ENCODE results near the gene ARF3. TPM values are rescaled to one million over a fixed set of nuclear protein-coding genes. Genes with fewer than 3 reads are reported as not detected.

ARF3 gene
- total and polyA plus RNA-seq, 9 of the 15 experiments (the other 6 are each of a cell fraction or from before 2014, with no cell fraction given): 5.9 to 170 (median 64.4) TPM

DNA sequence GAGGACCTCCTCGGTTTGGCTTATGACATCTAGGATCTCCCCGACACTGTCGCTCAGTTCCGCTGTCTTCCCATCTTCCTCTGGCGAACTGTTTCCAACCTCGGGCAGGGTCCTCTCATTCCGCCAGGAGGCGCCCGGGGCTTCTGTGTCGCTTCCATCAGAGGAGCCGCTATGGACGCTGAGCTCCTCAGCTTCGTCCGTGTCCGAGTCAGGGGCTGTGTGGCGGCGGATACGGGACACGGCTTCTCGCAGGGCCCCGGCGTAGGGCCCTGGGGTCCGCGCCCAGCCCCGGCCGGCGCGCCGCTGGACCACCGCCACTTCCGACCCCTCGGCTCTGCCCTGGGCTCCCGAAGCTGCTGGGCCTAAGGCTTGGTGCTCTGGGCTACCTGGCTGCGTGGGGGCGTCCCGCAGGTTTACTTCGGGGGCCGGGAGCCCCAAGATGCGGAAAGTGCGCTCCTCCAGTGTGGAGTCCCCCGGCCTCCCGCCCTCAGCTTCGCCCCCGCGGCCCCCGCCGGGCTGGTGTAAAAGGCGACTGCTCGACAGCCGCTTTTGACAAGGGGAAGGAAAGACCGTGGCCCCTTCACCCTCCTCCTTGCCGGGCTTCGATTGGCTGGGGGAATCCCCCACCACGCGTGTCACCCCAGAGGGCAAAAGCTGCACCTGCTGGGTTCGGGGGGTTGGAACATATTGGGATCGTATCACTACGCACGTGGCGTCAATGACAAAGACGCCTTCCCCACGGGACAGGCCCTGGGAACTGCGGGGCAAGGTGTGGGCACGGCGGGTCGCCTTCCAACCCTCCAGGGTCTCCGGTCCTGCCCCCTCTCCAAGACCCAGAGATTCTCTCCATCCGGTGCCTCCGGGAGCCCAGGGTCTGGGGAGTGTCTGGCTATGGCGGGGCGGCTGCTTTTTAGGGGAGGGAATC, 39.8 kb upstream of the ARF3 start:
- Histone ChIP-seq H4K20me1 (replicated peaks; ENCODE audit: control insufficient read depth, insufficient read depth, low read length) (no peaks in the 10 kb centered on the region), H3K79me2 (ENCODE audit: control insufficient read depth, insufficient read depth, low read length) (peaks cover 16% of the 10 kb centered on the region; the same call in 2 of the 3 replicates), H3K27ac (ENCODE audit: extremely low read depth, low read depth, low read length) (no peak overlapping the region), H3K27me3 (ENCODE audit: control insufficient read depth in 2 of 2, insufficient read depth in 2 of 2, low read length in 2 of 2) (no peaks in the 10 kb centered on the region), H3K9me3 (replicated peaks; ENCODE audit: control insufficient read depth, insufficient read depth, low read depth, low read length) (no peaks in the 10 kb centered on the region), H2AFZ (ENCODE audit: low read depth, low read length) (peak overlapping the region; percentile 91), H3K9me1 (ENCODE audit: control insufficient read depth, insufficient read depth, low read length) (no peaks in the 10 kb centered on the region), H3K4me1 (replicated peaks in 1 of 2; ENCODE audit: control insufficient read depth in 2 of 2, insufficient read depth in 2 of 2, low read length in 2 of 2) (peaks cover 14 to 51% of the 10 kb centered on the region in 2 experiments), H3K36me3 (ENCODE audit: control insufficient read depth, insufficient read depth, low read length) (peaks cover 17% of the 10 kb centered on the region; the same call in 2 of the 3 replicates), H3K4me2 (ENCODE audit: insufficient read depth, low read length) (peak overlapping the region; percentile 49), H3K9ac (ENCODE audit: insufficient read depth in 1 of 2, low read depth in 2 of 2, low read length in 2 of 2) (peak overlapping the region; percentile 31 to 82; a peak in 3 of 4 replicates), H3K4me3 (peak overlapping the region; percentile 31)
- ChIA-PET POLR2A (interaction anchor here (0.6 to 9.5 kb wide), 13 partner anchors 9 to 324 kb away, joined by 3 to 78 read pairs (median 4); partner anchors contain the start of gene PRKAG1), CTCF (ENCODE audit: low intra/inter-chr PET ratio) (interaction anchor here (0.6 to 2.3 kb wide), 11 partner anchors 17 to 978 kb away, joined by 3 to 11 read pairs (median 4); no protein-coding TSS in a partner anchor)
- intact Hi-C loops (cut with micrococcal nuclease) (loop anchor here (2.0 to 10.0 kb wide), 2 partner anchors 22 to 238 kb away; partner anchors contain the start of gene PRKAG1), in situ Hi-C loops (cut with MboI) (no loop called here)
- 37% methylated on average over 53 of the region's 71 CpGs for whole genome bisulfite sequencing (ENCODE audit: insufficient coverage, low coverage, missing lambda C conversion rate)
- BruUV-seq (replicated peaks): no TSS peak
- DNase-seq (ENCODE audit: extremely low read depth in 1 of 4, low spot score in 3 of 4) (peak; percentile 59 to 88 (median 72)), ATAC-seq (peak; percentile 85), FAIRE-seq (peak; percentile 98)
- TF ChIP-seq CREB1 (IDR thresholded peaks at IDR 0.05): no peak
- TF ChIP-seq CREB1 (CRISPR knock-in tag; IDR thresholded peaks at IDR 0.05): no peak
- TF ChIP-seq STAG1 (CRISPR knock-in tag; IDR thresholded peaks at IDR 0.05; ENCODE audit: borderline replicate concordance): peak; percentile 37; the same call in 1 of the 2 replicates
- TF ChIP-seq PHTF2 (CRISPR knock-in tag; IDR thresholded peaks at IDR 0.05): no peak
- no peak for TF ChIP-seq MEF2D (tag; conservative IDR thresholded peaks at IDR 0.05; ENCODE audit: low read depth)
- peak; percentile 30; the same call in 1 of the 2 replicates for TF ChIP-seq ZC3H4 (CRISPR knock-in tag; IDR thresholded peaks at IDR 0.05; ENCODE audit: borderline replicate concordance)
- TF ChIP-seq, protein P1, sequence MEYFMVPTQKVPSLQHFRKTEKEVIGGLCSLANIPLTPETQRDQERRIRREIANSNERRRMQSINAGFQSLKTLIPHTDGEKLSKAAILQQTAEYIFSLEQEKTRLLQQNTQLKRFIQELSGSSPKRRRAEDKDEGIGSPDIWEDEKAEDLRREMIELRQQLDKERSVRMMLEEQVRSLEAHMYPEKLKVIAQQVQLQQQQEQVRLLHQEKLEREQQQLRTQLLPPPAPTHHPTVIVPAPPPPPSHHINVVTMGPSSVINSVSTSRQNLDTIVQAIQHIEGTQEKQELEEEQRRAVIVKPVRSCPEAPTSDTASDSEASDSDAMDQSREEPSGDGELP (CRISPR knock-in tag; IDR thresholded peaks at IDR 0.05; ENCODE audit: borderline replicate concordance): no peak
- 0 out of 2 replicates have a peak, but pooled peaks have one; percentile 37 for TF ChIP-seq ZNF263 (CRISPR knock-in tag; IDR thresholded peaks at IDR 0.05; ENCODE audit: borderline replicate concordance)
- peak; percentile 70 to 86 for TF ChIP-seq RAD21 (CRISPR knock-in tag; conservative IDR thresholded peaks at IDR 0.05 in 1 of 2, IDR thresholded peaks at IDR 0.05 in 1 of 2)
- peak; percentile 48; the same call in 1 of the 2 replicates for TF ChIP-seq ZBTB7A (IDR thresholded peaks at IDR 0.05; ENCODE audit: borderline replicate concordance, control insufficient read depth, low read depth, low read length)
- no peak for TF ChIP-seq NFRKB (IDR thresholded peaks at IDR 0.05; ENCODE audit: low read depth)
- peak; percentile 42; the same call in 1 of the 2 replicates for TF ChIP-seq CREM (IDR thresholded peaks at IDR 0.05; ENCODE audit: low read depth)
- TF ChIP-seq, protein P2, sequence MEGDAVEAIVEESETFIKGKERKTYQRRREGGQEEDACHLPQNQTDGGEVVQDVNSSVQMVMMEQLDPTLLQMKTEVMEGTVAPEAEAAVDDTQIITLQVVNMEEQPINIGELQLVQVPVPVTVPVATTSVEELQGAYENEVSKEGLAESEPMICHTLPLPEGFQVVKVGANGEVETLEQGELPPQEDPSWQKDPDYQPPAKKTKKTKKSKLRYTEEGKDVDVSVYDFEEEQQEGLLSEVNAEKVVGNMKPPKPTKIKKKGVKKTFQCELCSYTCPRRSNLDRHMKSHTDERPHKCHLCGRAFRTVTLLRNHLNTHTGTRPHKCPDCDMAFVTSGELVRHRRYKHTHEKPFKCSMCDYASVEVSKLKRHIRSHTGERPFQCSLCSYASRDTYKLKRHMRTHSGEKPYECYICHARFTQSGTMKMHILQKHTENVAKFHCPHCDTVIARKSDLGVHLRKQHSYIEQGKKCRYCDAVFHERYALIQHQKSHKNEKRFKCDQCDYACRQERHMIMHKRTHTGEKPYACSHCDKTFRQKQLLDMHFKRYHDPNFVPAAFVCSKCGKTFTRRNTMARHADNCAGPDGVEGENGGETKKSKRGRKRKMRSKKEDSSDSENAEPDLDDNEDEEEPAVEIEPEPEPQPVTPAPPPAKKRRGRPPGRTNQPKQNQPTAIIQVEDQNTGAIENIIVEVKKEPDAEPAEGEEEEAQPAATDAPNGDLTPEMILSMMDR (IDR thresholded peaks at IDR 0.05 in 2 of 3, conservative IDR thresholded peaks at IDR 0.05 in 1 of 3; ENCODE audit: insufficient read depth in 2 of 3, low read depth in 1 of 3, low read length in 3 of 3): peak; percentile 89 to 94 (median 94)
- TF ChIP-seq JUND (IDR thresholded peaks at IDR 0.05; ENCODE audit: borderline replicate concordance, low read depth, low read length): peak; percentile 38; the same call in 1 of the 2 replicates
- TF ChIP-seq JUND (tag; IDR thresholded peaks at IDR 0.05; ENCODE audit: borderline replicate concordance, low read depth, low read length): no peak; the same call in 2 of the 3 replicates
- no peak for TF ChIP-seq ATF4 (CRISPR knock-in tag; IDR thresholded peaks at IDR 0.05)

All from K562 (cell line).